Measurements from ENCODE around the gene METTL4.

Gene METTL4

DNA sequence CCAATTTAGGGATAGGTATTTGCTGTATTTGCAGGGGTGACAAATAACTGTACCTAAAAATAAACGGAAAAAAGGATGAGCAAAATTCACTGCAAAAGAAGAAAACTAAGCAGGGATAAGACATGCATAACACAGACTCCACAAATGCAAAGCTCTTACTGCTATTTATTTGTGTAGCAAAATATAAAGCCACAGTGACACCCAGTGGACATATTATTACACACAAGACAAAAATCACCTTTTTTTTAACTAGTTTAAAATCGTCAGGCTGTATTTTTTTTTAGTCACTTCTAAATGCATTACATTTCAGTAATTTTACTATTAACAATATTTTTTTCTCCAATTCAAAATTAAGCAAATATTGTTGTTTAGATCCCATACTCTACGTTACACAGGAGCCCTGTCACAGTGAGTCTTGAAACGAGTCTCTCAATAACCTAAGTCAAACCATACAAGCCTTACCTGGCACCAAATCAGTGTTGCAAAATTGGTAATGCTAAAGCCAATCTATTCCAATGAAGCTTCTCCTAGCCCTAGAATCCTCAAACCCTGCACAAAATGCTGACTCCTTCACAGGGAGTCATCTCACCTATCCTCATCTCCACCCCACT is 23.7 kb downstream of the METTL4 start:
- DNase-seq: peak; percentile 68 to 79
- no peak for TF ChIP-seq POLR2A (IDR thresholded peaks at IDR 0.05; ENCODE audit: low read length)
- TF ChIP-seq GATA1 (IDR thresholded peaks at IDR 0.05; ENCODE audit: low read depth, low read length): no peak

DNA sequence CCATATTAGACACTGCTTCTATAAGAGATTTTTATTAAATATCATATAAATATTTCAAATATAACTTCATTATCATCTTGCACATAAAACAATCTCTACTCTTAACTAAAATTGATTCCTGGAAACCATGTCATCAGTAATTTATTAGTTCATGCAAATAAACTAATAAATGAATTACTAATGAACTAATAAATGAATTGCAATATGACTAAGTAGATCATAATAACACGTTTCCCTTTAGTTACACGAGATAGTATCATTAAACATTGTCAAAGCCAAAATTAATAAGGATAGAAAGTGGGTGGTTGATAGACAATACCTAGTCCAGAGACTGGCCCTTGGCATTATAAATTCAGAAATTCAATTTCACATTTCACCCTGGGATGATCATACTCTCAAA is 26.1 kb downstream of the METTL4 start:
- DNase-seq: no peak
- TF ChIP-seq GATA1 (IDR thresholded peaks at IDR 0.05; ENCODE audit: low read depth, low read length): no peak
- TF ChIP-seq POLR2A (IDR thresholded peaks at IDR 0.05; ENCODE audit: low read length): no peak

DNA sequence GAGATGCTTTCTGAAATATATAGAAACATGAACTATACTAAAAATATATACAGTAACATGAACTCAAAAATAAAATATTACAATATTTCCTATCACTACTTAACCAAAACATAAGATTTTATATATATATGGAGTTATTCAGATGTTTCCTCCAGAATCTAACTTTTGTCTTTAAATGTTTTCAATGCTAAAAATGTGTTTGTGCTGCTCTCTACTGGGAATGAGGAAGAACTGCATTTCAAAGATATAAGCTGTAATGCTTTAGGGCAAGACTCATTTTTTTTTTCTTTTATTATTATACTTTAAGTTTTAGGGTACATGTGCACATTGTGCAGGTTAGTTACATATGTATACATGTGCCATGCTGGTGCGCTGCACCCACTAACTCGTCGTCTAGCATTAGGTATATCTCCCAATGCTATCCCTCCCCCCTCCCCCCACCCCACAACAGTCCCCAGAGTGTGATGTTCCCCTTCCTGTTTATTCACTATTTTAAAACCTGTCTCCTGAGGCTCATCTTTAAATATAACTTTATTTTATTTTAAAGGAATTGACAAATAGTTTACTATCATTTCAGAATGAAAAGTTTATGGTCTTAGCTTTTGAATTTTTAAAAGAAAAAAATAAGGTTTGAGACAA is 29.3 kb downstream of the METTL4 start:
- DNase-seq: peak; percentile 41 to 63

DNA sequence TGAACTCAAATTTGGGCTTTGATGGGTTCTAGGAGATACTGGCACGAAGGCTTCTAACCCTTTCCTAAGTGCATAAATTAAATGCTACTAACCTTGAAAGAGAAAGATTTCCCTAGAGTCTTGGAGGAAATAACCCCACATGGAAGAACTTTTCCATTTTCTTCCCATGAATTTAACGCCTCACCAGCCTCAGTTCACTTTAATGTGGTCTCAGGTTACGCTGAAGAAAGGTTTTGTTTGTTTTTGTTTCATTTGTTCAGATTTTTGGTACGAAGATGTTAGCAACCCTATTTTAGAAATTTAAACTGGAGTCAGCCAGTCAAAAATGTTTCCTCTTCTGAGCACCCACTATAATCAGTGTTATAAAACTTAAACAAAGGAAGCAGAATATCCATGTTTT is 30.7 kb downstream of the METTL4 start:
- no peak for DNase-seq

DNA sequence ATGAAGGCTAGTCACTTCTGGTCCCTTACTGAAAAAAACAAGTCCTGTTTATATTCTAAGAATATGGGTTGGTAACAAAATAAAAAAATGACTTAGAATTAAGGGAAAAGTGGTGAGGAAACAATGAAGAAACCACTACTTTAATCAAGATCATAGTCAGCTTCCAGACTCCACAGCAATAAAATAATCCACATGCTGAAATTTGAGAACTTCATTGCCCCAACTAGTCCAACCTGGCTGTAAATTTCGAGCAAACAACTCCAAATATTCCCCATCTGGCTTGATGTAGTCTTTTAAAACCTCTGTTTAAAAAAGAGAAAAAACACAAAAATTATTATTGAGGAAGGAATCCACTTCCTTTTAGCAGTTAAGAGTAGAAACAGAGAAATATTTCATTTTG is 32.5 kb downstream of the METTL4 start:
- DNase-seq: no peak
- TF ChIP-seq POLR2A (IDR thresholded peaks at IDR 0.05; ENCODE audit: low read length) (no peak), GATA1 (IDR thresholded peaks at IDR 0.05; ENCODE audit: low read depth, low read length) (no peak)

More for the DNA sequence above, 30.7 kb downstream of the METTL4 start:
- no peak for TF ChIP-seq GATA1 (IDR thresholded peaks at IDR 0.05; ENCODE audit: low read depth, low read length)
- no peak for TF ChIP-seq POLR2A (IDR thresholded peaks at IDR 0.05; ENCODE audit: low read length)

DNA sequence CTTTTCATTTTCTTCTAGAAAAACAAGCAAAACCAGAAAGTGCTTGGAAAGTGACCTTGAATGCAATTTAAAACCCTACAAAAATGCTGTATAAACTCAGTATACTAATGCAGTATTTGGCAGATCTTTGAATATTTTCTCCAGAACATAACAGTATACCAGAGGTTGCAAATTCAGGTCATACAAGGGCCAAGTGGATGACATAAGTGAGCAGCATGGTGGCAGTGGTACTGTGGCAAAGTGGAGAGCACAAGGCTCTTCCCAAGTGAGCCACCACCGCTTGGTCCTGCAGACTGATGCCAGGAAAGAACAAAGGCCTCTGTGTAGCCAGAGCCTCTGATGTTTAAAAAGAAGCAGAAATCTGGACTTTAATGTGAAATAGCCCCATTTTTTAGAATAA is 33.1 kb downstream of the METTL4 start:
- TF ChIP-seq POLR2A (IDR thresholded peaks at IDR 0.05; ENCODE audit: low read length) (no peak), GATA1 (IDR thresholded peaks at IDR 0.05; ENCODE audit: low read depth, low read length) (no peak)
- DNase-seq: no peak

DNA sequence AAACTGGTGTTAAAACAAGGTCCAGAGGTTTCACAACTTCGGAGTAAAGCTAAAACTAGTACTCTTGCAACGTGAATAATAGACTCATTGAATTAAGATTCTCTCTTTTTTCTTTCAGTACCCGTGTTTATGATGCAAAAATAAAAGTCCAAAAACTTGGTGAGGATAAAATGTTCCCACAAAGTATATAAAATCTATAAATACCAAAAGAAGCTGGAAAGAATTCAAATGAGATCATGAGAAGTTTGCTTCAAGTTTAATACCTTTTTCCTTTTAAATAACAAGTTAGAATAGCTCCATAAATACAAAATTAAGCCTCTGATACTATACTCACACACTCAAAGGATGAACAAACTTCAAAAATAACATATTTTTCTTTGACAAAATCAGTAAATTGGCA is 34.0 kb downstream of the METTL4 start:
- no peak for DNase-seq
- TF ChIP-seq POLR2A (IDR thresholded peaks at IDR 0.05; ENCODE audit: low read length): no peak
- TF ChIP-seq GATA1 (IDR thresholded peaks at IDR 0.05; ENCODE audit: low read depth, low read length): no peak

DNA sequence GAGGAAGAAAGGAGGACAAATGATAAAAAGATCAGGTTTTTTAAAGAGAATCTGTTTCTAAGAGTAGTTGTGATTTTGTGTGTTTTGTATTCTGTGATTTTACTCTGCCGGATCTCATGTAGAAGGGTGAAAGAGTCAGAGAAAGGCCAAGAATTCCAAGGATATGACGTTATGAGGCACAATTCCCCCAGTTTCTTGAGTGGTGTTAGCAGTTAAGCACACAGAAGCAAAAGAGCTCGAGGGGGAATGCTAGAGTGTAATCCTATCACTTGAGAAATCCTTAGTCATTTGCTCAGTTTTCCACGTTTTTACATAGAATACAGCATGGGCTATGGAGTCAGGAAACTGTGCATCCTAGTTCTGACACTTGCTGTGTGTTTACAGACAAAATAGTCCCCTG is 34.8 kb downstream of the METTL4 start:
- TF ChIP-seq POLR2A (IDR thresholded peaks at IDR 0.05; ENCODE audit: low read length): no peak
- TF ChIP-seq GATA1 (IDR thresholded peaks at IDR 0.05; ENCODE audit: low read depth, low read length): no peak
- no peak for DNase-seq

DNA sequence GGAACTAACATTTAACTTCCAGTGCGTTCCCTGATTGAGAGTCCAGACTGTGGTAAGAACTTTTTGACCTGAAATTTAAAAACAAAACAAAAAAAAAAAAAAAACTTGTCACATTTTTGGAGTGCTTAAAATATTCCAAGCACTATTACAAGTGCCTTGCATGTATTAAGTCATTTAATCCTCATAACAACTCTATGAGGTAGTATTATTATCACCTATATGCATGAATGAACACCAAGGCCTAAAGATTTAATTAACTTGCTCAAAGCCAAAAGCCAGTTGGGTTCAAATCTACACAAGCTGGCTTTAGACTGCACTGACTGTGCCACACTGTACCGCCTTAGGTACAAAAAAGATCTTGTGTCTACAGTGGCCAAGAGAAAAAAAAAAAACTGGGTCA is 35.2 kb downstream of the METTL4 start:
- no peak for TF ChIP-seq GATA1 (IDR thresholded peaks at IDR 0.05; ENCODE audit: low read depth, low read length)
- no peak for TF ChIP-seq POLR2A (IDR thresholded peaks at IDR 0.05; ENCODE audit: low read length)
- no peak for DNase-seq

DNA sequence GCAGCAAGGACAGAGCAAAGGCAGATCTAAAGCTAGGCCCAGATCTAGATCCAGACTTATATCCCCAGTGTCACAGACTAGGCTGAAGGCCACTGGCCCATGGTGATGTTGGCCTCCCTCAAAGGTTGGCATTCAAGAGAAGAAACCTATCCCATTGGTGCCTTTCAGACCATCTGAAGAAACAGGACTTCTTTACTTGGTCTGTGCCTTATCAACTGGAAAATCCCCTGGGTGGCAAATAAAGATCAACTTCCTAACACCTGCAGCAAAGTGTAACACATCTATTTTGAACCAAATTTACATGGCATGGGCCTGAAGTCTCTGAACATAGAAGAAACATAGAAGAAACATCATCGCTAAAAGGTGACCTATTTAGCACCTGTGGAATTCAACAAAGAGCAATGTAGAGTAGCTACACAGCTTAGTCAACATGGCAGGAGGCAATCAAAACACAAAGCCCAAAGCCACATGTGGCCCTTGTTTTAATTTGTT is 35.8 kb downstream of the METTL4 start:
- no peak for DNase-seq
- no peak for TF ChIP-seq POLR2A (IDR thresholded peaks at IDR 0.05; ENCODE audit: low read length)
- no peak for TF ChIP-seq GATA1 (IDR thresholded peaks at IDR 0.05; ENCODE audit: low read depth, low read length)

DNA sequence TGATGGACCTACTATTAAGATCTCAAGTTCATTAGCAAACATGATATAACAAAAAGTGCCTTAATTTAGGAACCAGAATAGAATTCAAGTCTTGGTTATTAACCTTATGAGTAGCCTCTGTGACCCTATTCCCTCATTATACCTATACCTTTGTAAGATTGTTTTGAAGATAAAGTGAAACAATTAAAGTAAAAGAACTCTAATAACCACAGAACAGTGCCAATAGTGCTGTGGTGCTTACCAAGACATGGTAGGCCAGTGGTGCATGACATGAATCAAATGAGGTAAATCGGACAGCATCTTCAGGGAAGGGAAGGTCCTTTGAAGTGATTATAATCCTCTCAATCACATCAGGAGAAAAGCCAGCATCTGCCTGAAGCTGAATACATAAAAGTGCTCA is 36.4 kb downstream of the METTL4 start:
- DNase-seq: no peak
- TF ChIP-seq GATA1 (IDR thresholded peaks at IDR 0.05; ENCODE audit: low read depth, low read length): no peak
- TF ChIP-seq POLR2A (IDR thresholded peaks at IDR 0.05; ENCODE audit: low read length): no peak

DNA sequence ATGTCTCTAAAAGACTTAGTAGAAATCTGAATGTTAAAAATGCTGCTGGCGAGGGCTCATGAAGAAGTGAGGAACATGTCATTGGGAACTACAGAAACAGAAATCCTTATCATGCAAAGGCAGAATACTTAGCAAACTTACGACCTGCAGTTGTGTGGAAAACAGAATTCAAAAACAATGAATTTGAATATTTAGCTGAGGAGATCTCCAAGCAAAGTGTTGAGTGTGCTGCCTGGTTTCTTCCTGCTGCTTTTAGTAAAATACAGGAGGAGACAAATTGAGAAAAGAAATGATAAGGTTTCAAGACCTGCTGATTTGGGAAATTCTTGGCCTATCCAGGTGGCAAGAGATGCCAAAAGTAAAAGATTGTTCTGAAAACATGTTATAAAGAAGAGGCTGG is 38.5 kb downstream of the METTL4 start:
- TF ChIP-seq POLR2A (IDR thresholded peaks at IDR 0.05; ENCODE audit: low read length) (no peak), GATA1 (IDR thresholded peaks at IDR 0.05; ENCODE audit: low read depth, low read length) (no peak)
- no peak for DNase-seq

DNA sequence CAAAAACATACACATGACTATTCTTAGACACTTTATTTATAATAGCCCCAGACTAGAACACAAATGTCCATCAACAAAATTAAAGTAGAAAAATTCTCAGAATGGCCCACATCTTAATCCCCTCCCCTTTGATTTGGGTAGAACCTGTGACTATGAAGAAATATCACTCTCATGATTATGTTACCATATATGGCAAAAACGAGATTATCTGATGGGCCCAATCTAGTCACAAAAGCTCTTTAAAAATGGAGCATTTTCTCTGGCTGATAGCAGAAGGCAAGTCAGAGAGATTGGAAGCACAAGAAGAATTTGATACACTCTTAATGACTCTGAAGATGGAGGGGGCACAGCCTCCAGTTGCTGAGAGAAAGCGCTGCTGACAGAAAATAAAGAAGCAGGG is 39.6 kb downstream of the METTL4 start:
- peak in 1 of 2 experiments; percentile 24 for DNase-seq
- TF ChIP-seq GATA1 (IDR thresholded peaks at IDR 0.05; ENCODE audit: low read depth, low read length) (no peak), POLR2A (IDR thresholded peaks at IDR 0.05; ENCODE audit: low read length) (no peak)

DNA sequence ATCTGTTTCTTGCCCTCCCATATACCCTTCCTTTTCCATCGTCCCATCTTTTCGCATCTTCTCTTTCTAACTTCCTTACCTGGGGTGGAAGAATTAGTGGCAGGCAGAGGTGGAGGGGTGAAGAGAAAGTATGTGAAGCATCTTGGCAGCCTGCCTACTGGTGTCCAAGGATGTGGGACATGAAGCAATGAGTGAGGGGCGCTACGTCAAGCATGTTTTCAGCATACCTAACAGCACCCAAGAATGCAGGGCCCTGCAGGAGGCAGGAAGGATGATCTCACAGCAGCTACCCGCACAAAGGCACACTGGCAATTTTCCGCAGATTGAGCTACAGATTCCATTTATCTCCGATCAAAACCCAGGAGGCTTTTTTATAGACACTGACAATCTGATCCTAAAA is 42.2 kb downstream of the METTL4 start:
- no peak for DNase-seq
- TF ChIP-seq POLR2A (IDR thresholded peaks at IDR 0.05; ENCODE audit: low read length) (no peak), GATA1 (IDR thresholded peaks at IDR 0.05; ENCODE audit: low read depth, low read length) (no peak)

DNA sequence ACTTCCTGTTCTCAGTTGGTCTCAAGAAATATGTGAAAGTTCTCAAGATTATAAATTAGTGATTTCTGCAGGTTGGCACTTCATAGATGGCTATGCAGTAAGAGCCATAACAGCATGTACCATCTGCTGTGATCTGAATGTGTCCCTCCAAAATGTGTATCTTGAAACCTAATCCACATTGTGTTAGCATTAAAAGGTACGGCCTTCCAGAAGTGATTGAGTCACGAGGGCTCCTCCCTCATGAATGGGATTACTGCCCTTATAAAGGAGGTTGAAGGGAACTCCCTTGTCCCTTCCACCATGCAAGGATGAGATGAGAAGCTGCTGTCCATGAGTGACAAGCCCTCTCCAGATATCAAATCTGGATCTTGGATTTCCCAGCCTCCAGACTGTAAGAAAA is 45.0 kb downstream of the METTL4 start:
- no peak for TF ChIP-seq GATA1 (IDR thresholded peaks at IDR 0.05; ENCODE audit: low read depth, low read length)
- no peak for TF ChIP-seq POLR2A (IDR thresholded peaks at IDR 0.05; ENCODE audit: low read length)
- DNase-seq: no peak

DNA sequence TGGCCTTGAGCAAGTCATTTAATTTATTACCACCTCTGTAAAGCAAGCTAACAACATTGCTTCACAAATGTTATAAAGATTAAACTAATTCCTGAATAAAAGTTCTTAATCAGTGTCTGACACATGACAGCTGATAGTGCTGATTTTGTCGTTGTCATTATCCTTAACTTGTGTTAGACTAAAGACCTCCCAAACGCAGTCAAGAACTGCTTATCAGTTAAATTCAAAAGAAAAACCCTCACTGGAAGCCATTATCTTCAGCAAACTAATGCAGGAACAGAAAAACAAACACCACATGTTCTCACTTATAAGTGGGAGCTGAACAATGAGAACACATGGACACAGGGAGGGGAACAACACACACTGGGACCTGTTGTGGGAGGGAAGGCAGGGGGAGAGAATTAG is 46.5 kb downstream of the METTL4 start:
- DNase-seq: peak; percentile 26 to 68
